ENCODE measurements around the gene CACNB1. TPM values are rescaled to one million over a fixed set of nuclear protein-coding genes. Genes with fewer than 3 reads are reported as not detected.
A peak's percentile ranks its signal among the peaks of the same experiment; 100 is the strongest.

CACNB1 gene
- total RNA-seq, 1 donor from 2014 or later = 25.5 TPM

DNA sequence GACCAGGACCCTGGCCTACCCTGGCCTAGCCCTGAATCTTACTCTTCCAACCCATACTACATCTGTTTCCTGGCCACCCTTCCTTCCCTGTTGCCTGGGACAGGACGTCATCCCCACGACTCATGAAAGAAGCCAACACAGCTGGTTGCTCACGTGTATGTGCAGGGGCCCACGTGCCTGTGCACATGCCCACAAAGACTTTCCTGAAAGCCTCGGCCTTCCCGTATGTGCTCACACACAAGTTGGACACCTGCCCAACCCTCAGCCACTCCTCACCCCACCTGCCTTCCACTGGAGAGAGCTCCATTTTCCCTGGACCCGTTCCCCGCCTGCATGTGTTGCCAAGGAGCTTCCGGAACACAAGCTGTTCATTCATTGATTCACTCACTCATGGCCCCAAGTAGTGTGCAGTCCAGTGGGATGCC, 53.0 kb downstream of the CACNB1 start:
- Mint-ChIP-seq H3K9me3 (ENCODE audit: low read depth) (no peaks in the 10 kb centered on the region), H3K27ac (ENCODE audit: unreplicated experiment) (no peak overlapping the region), H3K4me1 (ENCODE audit: low read depth) (peaks cover 27% of the 10 kb centered on the region), H3K4me3 (ENCODE audit: unreplicated experiment) (no peak overlapping the region), H3K27me3 (ENCODE audit: low read depth) (no peaks in the 10 kb centered on the region), H3K36me3 (ENCODE audit: low read depth) (no peaks in the 10 kb centered on the region)
- DNase-seq (ENCODE audit: low spot score) = no peak
- TF ChIP-seq, protein P1, sequence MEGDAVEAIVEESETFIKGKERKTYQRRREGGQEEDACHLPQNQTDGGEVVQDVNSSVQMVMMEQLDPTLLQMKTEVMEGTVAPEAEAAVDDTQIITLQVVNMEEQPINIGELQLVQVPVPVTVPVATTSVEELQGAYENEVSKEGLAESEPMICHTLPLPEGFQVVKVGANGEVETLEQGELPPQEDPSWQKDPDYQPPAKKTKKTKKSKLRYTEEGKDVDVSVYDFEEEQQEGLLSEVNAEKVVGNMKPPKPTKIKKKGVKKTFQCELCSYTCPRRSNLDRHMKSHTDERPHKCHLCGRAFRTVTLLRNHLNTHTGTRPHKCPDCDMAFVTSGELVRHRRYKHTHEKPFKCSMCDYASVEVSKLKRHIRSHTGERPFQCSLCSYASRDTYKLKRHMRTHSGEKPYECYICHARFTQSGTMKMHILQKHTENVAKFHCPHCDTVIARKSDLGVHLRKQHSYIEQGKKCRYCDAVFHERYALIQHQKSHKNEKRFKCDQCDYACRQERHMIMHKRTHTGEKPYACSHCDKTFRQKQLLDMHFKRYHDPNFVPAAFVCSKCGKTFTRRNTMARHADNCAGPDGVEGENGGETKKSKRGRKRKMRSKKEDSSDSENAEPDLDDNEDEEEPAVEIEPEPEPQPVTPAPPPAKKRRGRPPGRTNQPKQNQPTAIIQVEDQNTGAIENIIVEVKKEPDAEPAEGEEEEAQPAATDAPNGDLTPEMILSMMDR (IDR thresholded peaks at IDR 0.05) = no peak

DNA sequence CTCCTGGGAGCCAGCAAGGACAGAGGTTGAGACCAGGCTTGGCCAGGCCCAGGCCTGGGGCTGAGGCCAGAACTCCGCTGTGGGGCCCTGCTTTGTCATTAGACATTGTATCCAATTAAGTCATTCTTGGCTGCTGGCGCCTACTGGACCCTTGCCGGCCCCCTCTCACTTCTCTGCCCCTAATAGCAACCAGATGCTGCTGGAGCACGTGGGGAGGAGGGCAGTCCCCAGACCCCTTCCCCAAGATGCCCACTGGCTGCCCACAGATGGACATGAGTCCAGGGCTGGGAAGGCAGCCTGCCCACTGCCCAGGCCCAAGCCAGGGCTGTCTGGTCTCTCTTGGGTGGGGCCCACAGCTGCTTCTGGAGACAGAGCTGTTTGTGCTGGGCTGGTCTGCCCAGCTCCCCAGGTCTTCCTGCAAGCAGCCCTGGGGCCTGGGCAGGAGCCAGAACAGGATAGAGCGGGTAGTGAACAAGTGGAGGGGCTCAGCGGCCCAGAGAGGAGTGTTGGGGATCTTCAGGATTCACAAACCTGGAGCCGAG, 53.8 kb downstream of the CACNB1 start:
- no peaks in the 10 kb centered on the region for H3K27me3 Mint-ChIP-seq (ENCODE audit: low read depth)
- TF ChIP-seq, protein P1 (IDR thresholded peaks at IDR 0.05) = no peak
- H3K36me3 Mint-ChIP-seq (ENCODE audit: low read depth) = no peaks in the 10 kb centered on the region
- H3K27ac Mint-ChIP-seq (ENCODE audit: unreplicated experiment) = peak overlapping the region; percentile 71
- no peak for DNase-seq (ENCODE audit: low spot score)
- no peak overlapping the region for H3K4me3 Mint-ChIP-seq (ENCODE audit: unreplicated experiment)
- no peaks in the 10 kb centered on the region for H3K9me3 Mint-ChIP-seq (ENCODE audit: low read depth)
- H3K4me1 Mint-ChIP-seq (ENCODE audit: low read depth) = peaks cover 30% of the 10 kb centered on the region

DNA sequence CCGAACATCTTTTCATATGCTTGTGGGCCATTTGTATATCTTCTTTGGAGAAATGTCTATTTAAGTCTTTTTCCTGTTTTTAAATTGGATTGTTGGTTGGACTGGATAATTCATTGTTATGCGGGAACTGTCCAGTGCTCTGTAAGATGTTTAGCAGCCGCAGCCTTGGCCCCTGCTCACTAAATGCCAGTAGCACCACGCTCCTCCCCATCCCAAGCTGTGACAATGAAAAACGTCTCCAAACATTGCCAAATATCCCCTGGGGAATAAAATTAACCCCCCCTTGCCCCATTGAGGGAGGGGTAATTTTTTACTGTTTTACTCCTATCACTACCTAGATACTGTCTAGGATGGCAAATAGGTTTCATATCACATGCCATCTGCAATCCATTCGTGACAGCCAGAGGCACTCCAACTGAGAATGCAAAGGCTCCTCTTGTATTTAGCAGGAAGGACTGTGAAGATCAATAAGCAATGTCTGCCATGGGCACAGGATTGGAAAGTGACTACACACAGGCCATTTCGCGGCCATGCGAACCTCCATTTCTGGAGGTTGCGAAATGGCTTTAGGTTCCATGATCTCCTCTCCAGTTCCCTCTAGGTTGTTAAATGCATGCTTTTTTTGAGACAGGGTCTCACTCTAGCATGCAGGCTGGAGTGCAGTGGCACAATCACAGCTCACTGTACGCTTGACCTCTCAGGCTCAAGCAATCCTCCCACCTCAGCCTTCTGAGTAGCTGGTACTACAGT, 55.4 kb downstream of the CACNB1 start:
- H3K4me1 Mint-ChIP-seq (ENCODE audit: low read depth) = peaks cover 45% of the 10 kb centered on the region
- H3K9me3 Mint-ChIP-seq (ENCODE audit: low read depth) = no peaks in the 10 kb centered on the region
- no peaks in the 10 kb centered on the region for H3K36me3 Mint-ChIP-seq (ENCODE audit: low read depth)
- H3K27ac Mint-ChIP-seq (ENCODE audit: unreplicated experiment) = no peak overlapping the region
- H3K4me3 Mint-ChIP-seq (ENCODE audit: unreplicated experiment) = no peak overlapping the region
- no peak for DNase-seq (ENCODE audit: low spot score)
- H3K27me3 Mint-ChIP-seq (ENCODE audit: low read depth) = no peaks in the 10 kb centered on the region
- TF ChIP-seq, protein P1 (IDR thresholded peaks at IDR 0.05) = no peak

DNA sequence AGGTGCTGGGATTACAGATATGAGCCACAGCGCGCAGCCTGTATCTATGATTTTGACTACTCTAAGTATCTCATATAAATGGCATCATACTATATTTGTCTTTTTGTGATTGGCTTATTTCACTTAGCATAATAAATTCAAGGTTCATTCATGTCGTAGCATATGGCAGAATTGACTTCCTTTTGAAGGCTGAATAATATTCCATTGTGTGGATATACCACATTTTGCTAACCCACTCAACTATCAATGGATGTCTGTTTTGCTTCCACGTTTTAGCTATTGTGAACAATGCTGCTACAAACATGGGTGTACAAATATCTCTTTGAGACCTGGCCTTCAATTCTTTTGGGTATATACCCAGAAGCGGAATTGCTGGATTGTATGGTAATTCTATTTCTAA, 56.2 kb downstream of the CACNB1 start:
- TF ChIP-seq, protein P1 (IDR thresholded peaks at IDR 0.05) = no peak
- H3K4me1 Mint-ChIP-seq (ENCODE audit: low read depth) = peaks cover 51% of the 10 kb centered on the region
- no peak overlapping the region for H3K27ac Mint-ChIP-seq (ENCODE audit: unreplicated experiment)
- DNase-seq (ENCODE audit: low spot score) = no peak
- H3K9me3 Mint-ChIP-seq (ENCODE audit: low read depth) = no peaks in the 10 kb centered on the region
- no peaks in the 10 kb centered on the region for H3K27me3 Mint-ChIP-seq (ENCODE audit: low read depth)
- no peak overlapping the region for H3K4me3 Mint-ChIP-seq (ENCODE audit: unreplicated experiment)
- no peaks in the 10 kb centered on the region for H3K36me3 Mint-ChIP-seq (ENCODE audit: low read depth)

DNA sequence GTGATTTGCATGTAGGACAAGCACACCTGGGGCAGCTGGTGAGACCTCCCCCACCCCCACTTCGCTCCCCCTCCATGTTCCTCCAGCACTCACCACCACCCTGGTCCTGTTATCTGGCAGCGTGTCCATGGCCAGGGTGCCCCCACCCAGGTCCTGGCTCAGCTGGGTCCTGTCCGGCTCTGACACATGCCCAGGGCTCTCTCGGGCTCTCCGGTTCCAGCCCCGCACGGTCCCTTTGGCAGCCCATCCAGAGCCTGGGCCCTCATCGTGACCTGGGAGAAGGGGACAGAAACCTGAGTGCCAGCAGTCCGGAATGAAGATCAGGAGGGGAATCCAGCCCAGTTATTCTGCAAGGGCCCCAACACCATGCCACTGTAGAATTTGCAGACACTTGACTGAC, 57.9 kb downstream of the CACNB1 start:
- H3K4me1 Mint-ChIP-seq (ENCODE audit: low read depth) = peaks cover 54% of the 10 kb centered on the region
- TF ChIP-seq, protein P1 (IDR thresholded peaks at IDR 0.05) = no peak
- H3K9me3 Mint-ChIP-seq (ENCODE audit: low read depth) = no peaks in the 10 kb centered on the region
- peaks cover 1% of the 10 kb centered on the region for H3K36me3 Mint-ChIP-seq (ENCODE audit: low read depth)
- H3K27me3 Mint-ChIP-seq (ENCODE audit: low read depth) = no peaks in the 10 kb centered on the region
- peak overlapping the region; percentile 91 for H3K27ac Mint-ChIP-seq (ENCODE audit: unreplicated experiment)
- DNase-seq (ENCODE audit: low spot score) = no peak
- H3K4me3 Mint-ChIP-seq (ENCODE audit: unreplicated experiment) = no peak overlapping the region

Data from chondrocyte (in vitro differentiated cells).